GM18861 (cell line): Measurements from ENCODE around the gene PIGO.
A peak's percentile ranks its signal among the peaks of the same experiment; 100 is the strongest.

Experiments used
- ATAC-seq: cut with Tn5 transposase; IDR thresholded peaks from one replicate; pipeline ENCODE4 v1.9.1; 2021; ENCODE audit not compliant: unreplicated experiment

The PIGO gene

DNA sequence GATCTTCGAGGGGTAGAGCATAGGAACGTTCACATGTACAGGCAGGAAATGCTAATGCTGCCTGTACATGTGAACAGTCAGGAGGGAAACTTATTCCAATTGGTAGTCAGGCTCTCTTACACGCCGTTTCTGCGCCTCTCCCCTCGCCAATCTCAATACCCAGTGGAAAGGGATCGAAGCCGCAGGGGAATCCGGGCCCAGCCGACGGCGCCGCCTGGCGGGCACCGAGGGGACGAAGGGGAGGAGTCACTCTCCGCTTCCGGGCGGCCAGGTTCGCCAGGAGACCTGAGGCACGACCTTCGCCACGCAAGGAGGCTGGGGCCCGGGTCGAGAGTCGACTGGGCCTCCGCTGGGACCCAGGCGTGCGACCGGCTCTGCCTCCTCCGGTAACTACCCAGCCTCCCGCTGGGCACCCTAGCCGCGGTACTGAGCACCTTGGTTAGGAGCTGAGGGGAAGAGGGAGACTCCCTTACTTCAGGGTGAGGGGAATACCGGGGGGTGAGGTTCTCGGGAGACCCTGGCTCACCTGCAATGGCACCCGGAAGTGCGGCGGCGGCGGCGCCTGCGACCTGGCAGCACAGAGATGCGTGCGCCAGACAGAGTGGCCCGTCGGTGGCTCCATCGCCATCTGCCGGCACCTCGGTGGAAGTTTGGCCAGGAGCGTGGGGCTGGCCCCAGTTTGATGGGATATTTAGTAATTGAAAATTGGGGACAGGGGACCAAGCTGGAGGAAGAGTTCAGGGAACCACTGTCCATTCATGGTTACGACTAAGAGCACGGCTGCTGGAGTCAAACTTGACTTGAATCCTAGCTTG, at the start of gene PIGO:
Gene PIGO (minus strand): TSS at position 557 of the 815 bp plus-strand sequence. CDS start 1,026 bp downstream, outside the sequence.
- peak; percentile 78 for ATAC-seq

DNA sequence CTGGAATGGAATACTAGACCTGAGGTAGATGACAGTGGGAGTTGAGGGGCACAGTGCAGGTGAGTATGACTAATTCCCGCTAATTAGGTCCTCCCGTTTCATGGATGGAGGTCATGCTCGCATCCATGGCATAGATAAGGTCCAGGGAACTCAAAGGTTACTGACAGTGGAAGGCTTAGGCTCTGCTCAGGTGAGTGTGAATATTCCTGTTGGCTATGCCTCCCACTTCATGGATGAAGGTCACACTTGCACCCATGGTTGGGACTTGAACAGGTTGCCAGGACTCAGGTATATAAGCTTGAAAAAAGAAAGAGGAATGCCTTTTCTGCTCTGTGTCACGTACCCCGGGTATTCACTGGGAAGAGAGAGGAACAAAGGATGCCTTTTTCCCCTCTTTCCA, 45.6 kb upstream of the PIGO start:
- no peak for ATAC-seq

DNA sequence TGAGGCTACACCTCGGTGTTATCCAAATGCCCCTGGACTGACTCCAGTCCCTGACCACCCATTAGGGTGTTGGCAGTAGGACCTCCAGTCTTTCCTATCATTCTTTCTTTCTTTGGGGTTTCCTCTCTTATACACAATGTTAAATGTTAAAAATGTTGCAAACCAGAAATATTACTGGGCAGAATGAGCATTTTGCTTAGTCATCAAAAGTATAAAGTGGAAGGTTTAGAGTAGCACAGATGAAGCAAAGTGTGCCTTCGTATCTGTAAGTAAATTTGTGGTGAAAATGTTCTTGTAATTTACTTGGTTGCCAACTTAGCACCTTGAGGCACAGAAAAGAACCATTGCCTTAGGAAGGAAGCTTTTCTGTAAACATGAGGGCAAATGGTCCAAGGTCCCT, 43.7 kb upstream of the PIGO start:
- no peak for ATAC-seq

DNA sequence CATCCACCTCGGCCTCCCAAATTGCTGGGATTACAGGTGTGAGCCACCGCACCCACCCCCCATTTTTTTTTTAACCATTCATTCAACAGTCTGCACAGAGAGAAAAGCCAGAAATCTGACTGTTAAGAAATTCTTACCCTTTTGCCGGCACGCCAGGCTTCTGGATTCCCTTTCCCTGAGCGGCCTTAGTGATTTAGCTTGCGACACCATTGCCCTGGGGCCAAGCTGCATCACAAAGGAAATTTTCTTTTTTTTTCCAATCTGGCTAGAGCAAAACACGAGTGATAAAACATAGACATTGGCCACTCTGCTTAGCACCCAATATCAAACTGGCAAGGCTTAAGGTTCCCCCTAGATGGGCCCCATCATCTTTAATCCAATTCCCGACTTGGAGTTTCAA, 40.5 kb upstream of the PIGO start:
- ATAC-seq = no peak

DNA sequence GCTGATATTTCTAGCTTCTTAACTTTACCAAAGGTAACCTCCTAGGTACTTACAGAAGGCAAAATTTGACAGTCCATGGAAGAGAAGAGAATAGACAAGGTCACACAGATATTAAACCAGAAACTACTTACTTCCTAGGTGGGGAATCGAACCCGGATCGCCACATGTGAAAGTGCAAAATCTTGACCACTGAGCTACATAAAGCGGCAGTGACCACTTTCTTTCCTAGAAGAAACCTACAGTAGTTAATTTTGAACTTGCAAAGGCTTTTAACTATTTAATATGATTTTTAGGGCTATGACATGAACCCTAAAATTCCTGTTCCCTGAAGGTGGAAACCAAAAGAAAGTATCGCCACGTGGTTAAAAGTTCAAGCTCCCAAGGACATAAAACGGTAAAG, 39.6 kb upstream of the PIGO start:
- ATAC-seq = no peak

DNA sequence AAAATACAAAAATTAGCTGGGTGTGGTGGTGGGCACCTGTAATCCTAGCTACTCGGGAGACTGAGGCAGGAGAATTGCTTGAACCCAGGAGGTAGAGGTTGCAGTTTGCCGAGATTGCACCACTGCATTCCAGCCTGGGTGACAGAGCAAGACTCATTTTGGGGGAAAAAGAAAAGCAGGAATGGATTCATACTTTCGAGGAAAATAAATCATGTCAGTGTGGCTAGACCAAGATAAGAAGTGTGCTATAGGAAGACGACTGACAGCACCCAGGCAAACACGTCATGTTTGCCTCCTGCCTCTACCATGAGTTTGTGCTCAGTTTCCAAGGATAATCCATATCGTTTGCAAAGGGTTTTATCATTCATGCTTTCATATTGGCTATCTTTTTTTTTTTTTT, 38.5 kb upstream of the PIGO start:
- ATAC-seq = no peak

DNA sequence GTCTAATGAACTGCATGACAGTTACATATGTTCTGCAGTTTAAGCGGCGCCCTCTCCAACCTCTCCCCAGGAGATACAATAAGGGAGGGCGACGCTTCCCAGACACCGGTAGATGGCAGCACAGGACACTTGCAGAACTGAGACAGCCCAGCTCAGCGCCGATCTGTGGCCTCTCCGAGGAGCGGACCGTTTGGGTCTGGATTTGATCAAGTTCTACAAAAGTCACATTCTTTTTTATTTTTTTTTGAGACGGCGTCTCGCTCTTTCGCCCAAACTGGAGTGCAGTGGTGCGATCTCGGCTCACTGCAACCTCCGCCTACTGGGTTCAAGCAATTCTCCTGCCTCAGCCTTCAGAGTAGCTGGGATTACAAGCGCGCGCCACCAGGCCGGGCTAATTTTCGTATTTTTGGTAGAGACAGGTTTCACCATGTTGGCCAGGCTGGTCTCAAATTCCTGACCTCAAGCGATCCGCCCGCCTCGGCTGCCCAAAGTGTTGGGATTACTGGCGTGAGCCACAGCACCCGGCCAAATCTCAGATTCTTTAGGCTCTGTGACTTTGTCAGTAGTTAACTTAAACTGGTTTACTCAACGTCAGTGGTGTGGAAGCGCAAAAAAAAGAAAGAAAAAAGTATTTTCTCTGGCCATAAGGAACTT, 20.6 kb upstream of the PIGO start:
- ATAC-seq = peak; percentile 41

DNA sequence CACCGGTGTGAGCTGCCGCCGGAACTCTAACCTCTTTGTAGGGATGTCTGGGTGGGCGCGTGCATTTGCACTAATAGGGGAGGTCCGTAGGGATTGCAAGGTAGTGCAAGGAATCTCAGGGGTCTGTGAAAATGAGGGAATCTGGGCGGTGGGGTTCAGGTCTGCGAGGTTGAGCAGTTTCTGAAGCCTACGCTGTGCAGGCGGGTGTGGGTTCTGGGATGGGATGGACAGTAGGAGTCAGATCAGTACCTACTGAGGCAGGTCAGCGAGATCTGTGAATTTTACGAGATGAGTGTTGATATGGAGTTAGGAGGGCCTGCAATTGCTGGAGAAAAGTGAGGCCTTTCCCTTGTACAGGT, 20.1 kb upstream of the PIGO start:
- no peak for ATAC-seq

DNA sequence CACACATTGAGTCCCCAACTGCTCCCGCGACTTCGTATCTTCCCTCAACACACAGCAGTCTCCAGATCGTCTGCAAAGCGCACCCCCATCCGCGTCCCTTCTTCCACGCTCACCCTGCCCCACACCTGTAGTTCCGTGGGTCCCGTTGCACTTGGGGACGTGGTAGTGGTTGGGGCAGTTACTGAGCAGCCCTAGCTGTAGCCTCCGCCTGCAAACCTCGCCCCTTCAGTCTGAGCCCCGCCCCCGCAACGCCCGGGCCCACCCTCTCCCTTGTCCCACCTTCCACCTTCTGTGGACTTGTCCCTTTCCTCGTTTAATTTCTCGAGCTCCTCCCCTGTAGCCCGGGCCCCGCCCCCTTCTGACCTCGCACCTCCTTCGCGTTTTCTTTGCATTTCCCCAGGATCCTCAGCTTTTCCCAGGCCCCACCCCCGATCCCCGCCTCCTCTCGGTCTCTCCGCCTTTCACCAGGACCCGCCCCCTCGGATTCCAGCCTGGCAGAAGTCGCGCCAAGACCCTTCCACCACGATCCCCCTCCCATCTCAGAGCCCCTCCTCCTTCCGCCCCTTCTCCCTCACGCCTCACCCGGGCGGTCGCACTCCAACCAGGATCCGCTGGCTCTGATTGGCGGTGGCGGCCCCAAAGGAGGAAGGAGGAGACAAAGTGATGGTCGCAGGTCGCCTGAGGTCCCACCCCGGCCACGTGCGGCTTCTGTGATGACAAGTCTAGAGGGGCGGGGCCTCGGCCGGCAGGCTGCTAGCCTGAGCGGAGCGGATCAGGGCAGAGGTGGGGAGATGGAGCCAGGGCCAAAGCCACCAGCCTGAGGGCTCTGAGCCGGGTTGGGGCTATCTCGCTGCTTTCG, 19.5 kb upstream of the PIGO start, which contains the start of gene ATOSB:
Gene ATOSB (minus strand): TSS at position 183 of the 859 bp plus-strand sequence. CDS start 7,588 bp downstream, outside the sequence.
- peak; percentile 49 for ATAC-seq

DNA sequence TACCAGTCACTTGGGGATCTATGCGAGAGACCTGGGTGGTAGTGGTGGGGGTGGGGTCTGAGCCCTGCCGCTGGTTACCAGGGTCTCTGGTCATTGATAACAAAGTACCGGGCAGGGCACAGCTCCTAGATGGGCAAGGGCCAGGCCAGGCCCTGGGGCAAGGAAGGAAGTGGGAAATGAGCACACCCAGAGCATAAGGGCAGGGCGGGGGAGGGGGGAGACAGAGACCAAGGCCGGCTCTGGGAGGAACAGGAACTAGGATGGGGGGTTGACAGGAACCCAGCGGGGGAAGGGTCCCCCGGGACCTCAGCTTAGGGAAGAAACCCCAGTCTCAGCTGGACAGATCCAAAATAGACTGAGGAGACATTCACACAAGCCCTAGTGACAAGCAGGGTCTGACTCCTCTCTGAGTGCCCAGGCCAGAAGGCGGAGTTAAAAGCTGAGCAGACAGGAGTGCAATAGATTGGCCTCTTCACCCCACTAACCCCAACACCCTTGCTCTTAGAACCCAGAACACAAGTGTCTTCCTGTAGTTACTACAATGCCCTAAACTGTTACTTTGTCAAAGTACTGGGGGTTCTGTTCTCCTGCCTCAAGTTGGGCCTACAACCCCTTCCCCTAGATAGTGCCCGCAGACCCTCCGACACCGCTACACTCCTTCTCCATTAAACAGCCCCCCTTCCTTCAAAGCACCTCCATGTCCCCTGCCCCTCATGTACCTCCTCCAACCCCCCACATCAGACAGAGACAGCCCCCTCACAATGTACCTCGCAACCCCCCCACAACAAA, 18.6 kb upstream of the PIGO start:
- ATAC-seq = no peak

DNA sequence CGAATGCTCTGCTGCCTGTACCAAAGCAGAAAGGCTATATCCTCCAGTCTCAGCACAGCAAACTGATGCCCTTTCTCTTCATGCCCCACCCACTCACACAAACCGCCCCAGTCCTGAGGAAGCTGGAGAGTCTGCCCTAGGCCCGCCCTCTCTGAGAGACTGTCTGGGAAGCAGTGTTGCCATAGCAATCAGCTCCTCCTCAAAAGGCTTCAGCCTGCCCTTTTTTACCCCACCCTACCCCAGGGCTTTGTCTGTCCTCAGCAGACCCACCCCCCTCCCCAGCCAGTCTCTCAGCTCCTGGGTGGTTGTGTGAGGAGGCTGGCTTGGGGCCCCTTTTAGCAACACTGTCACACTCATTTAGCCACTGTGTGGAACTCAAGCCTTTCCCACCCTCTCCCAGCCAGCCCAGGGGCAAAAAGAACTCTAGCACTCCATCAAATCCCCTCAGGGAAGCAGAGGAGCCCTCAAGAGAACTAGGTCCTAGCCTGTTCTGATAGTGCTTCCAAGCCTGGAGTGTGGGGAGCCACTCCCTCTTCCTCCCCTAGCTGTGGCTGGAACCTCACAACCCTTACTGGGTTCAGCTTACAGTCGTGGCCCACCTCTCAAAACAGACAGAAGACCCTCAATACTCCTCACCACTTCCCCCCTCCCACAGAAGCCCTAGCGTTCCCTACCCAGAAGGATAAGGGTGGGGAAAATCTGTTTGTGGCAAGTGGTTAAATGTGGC, 17.9 kb upstream of the PIGO start:
- ATAC-seq = no peak

DNA sequence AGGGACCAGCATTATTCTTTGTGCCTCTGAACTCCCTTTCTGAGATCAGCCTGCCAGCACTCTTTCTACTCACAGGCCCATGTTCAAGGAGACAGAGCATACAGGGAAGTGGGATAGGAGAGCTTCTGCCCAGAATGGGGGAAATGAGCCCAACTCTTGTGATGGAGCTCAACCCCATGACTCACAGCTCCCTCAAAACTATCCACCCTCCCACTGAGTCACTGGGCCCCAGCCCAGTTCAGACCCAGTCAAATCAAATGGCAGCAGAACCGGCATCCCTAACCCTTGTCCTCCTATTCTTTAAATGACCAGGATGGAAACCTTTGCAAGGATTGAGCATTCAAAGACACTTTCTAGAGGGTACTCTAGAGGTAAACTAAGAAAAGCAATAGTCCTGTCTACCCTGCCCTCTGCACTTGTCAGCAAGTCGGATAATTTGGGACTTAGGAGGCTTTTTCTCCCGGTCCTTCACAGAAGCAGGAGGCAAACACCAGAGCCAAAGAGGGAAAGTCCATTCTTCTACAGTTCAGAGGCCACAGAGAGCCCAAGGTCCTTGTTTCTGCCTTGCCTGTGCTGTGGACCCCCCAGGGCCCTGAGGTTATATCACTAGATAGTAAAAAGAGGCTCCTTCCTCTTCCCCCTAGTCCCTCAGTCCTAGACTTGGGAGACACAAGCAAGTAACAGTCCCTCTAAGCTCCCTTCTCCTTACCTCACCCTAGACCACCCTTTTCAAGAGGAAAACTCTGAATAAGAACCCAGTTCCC, 16.0 kb upstream of the PIGO start:
- ATAC-seq = no peak

DNA sequence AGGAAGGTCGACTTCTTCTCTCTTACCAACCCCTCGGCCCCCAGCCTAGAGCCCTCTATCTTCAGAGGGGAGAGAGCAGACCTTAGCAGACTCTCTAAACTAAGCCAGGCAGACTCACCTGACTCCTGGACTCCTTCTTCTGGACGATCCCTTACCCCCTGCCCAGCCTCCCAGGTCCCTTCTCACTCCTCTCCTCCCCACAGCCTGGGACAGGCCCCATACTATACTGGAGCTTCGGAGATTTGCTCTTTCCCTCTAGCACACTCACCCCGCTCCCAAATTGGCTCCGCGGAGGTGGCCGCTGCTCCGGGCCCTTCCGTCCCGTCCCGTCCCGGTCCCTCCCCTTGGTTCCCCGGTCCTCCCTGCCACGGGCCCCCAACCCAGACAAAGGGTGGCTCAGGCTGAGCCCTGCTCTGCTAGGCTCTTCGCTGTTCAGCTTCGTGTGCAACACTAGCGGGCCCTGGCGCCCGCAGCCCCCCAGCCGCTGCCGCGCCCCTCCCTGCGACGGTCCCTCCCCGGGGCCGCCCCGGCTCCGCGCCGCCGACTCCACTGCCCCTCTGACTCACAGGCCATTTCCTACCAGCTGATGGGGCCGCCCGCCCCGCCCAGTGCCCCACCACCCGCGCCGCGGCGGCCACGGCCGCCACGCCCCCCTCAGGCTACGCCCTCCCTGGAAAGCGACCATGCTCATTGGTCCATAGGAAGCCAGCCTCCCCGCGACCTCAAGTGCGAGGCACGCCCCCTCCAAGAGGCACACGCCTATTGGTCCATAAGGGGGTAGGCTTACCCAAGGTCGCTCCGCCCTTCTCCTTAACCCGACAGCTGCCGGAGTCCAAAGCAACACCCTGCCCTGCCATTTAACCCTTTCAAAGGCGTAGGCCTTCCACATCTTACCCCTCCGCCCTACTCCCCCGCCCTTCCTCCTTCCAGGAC, 14.9 kb upstream of the PIGO start:
- ATAC-seq = peak; percentile 63

DNA sequence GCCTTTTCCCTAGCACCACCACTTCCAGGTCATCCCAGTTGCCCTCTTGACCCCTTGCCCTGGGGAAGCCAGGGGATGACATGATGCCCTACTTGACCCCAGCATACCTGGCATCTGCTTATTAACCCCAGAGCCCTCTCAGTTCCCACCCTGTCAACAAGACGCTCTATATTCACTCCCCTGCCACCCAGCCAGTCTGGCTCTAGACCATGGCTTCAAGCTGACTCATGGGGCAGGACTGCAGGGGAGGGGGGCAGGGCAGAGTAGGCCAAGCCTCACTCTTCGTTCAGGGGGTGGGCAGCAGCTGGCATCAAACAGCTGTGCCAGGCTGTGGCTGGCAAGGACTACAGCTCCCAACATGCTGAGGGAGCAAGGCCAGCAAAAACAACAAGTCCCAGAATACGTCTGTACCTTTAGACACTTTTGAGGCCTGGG, 14.0 kb upstream of the PIGO start:
- ATAC-seq = no peak

DNA sequence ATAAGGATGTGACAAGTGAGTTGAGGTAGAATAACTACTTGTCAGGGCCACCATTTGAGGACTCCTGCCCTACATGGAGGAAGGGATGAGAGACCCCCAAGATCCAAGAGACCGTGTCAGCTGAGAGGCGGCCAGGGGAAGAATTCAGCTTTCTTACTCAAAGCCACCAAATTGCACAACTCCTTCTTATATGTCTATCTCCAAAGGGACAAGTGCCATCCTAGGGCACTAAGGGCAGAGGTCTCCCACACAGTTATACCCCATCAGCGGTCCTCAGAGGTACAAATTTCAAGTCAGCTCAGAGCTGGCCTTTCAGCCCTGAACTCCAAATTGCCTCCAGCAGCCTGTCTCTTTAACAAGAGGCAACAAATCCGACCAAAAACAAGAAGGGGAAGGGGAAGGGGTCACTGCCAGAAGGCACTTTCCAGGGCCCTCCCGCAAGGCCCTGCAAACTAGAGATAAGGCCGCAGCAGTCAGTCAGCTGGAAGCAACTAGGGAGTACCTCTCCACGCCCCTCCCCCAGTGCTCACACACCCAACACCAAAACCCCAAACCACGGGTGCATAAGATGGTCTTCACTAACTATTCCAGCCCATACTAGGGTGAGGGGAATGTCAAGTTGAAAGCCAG, 12.7 kb upstream of the PIGO start:
- ATAC-seq = no peak

DNA sequence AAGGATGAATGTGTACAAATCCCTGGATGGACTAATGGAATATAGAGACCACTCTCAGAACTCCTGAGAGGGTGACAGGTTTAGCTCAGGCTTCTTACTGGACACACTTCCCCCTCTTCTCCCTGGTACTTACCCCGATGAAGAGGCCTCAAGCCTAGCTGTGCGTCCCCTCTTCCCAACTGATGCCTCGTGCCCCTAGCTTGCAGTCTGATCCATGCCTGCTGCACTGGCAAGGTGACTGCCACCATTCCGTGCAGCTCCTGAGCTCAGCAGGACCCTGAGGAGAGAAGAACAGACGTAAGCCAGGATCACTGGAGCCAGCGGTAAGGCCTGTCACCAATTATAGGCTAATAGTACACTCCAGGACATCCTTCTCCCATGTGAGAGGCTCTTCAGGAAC, 12.1 kb upstream of the PIGO start:
- no peak for ATAC-seq
